Neutrophil (primary cell): ENCODE data around the gene DNAH10.

Experiments used
- H3K27ac ChIP-seq: fragments of 200-600 bp; sonication (generic); 2 replicates; pipeline ENCODE4 v1.5.1; 2016; ENCODE audit warnings: mild to moderate bottlenecking, moderate library complexity
- H3K27me3 ChIP-seq: fragments of 200-600 bp; sonication (generic); 2 replicates; pipeline ENCODE4 v1.6.0; 2016; ENCODE audit warnings: mild to moderate bottlenecking
- H3K36me3 ChIP-seq: fragments of 200-600 bp; sonication (generic); 2 replicates; pipeline ENCODE4 v1.5.1; 2017
- H3K4me1 ChIP-seq, 2 experiments: fragments of 200-600 bp in 1 of 2; sonication (generic) in 1 of 2; 1 replicate in 1 of 2; 2 replicates in 1 of 2; pipeline versions ENCODE4 v1.5.1 to v1.6.1; 2013 to 2016; ENCODE audit warnings: low read depth in 1 of 2, low read length in 1 of 2, mild to moderate bottlenecking in 1 of 2, moderate library complexity in 1 of 2; ENCODE audit not compliant: control insufficient read depth in 1 of 2, insufficient read depth in 1 of 2
- H3K4me3 ChIP-seq, 2 experiments: fragments of 200-600 bp in 1 of 2; sonication (generic) in 1 of 2; 1 replicate in 1 of 2; 2 replicates in 1 of 2; pipeline ENCODE4 v1.5.1; 2013 to 2016; ENCODE audit warnings: low read depth in 1 of 2, low read length in 1 of 2, mild to moderate bottlenecking in 1 of 2, moderate library complexity in 1 of 2
- H3K9me3 ChIP-seq: fragments of 200-600 bp; sonication (generic); 2 replicates; pipeline ENCODE4 v1.5.1; 2016
- TF ChIP-seq, protein P1 (sequence below): fragments of 200-600 bp; sonication (generic); IDR thresholded peaks from 2 replicates; pipeline ENCODE4 v1.5.1; 2016; ENCODE audit warnings: antibody characterized with exemption

The DNAH10 gene

DNA sequence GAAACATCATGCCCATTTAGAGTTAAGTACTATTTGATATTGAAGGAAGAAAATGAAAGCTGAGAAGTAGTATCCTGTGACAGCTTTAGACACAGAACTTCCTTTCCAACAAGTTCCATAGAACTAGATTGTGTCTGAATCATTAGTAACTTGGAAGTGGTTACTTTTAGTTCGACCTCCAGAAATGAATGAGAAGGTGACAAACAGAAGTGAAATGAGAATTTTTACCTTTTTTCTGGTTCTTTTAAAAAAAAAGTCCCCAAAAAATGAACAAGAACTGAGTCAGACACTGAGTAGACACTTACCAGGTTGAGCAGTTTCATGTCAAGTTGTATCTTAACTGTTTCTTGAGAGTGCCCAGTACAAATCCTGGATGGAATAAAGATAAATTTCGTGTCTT, 46.9 kb upstream of the DNAH10 start:
- peaks cover 8% of the 10 kb centered on the region for H3K27me3 ChIP-seq
- peaks cover 20 to 27% of the 10 kb centered on the region in 2 experiments for H3K4me1 ChIP-seq
- no peak overlapping the region for H3K4me3 ChIP-seq
- no peaks in the 10 kb centered on the region for H3K9me3 ChIP-seq
- TF ChIP-seq, protein P1, sequence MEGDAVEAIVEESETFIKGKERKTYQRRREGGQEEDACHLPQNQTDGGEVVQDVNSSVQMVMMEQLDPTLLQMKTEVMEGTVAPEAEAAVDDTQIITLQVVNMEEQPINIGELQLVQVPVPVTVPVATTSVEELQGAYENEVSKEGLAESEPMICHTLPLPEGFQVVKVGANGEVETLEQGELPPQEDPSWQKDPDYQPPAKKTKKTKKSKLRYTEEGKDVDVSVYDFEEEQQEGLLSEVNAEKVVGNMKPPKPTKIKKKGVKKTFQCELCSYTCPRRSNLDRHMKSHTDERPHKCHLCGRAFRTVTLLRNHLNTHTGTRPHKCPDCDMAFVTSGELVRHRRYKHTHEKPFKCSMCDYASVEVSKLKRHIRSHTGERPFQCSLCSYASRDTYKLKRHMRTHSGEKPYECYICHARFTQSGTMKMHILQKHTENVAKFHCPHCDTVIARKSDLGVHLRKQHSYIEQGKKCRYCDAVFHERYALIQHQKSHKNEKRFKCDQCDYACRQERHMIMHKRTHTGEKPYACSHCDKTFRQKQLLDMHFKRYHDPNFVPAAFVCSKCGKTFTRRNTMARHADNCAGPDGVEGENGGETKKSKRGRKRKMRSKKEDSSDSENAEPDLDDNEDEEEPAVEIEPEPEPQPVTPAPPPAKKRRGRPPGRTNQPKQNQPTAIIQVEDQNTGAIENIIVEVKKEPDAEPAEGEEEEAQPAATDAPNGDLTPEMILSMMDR = no peak
- no peak overlapping the region for H3K27ac ChIP-seq
- H3K36me3 ChIP-seq = peaks cover 4% of the 10 kb centered on the region

GRCh38 chr12:123717350-123717749, 44.8 kb upstream of the DNAH10 start:
- H3K9me3 ChIP-seq = no peaks in the 10 kb centered on the region
- TF ChIP-seq, protein P1 = no peak

GRCh38 chr12:123720141-123720814, 41.8 kb upstream of the DNAH10 start:
- TF ChIP-seq, protein P1 = no peak
- no peak overlapping the region for H3K27ac ChIP-seq
- H3K27me3 ChIP-seq = no peaks in the 10 kb centered on the region
- H3K9me3 ChIP-seq = no peaks in the 10 kb centered on the region
- no peaks in the 10 kb centered on the region for H3K4me1 ChIP-seq
- peaks cover 31% of the 10 kb centered on the region for H3K36me3 ChIP-seq
- no peak overlapping the region for H3K4me3 ChIP-seq

More at GRCh38 chr12:123717350-123717749, 44.8 kb upstream of the DNAH10 start:
- Histone ChIP-seq H3K27me3 (peaks cover 8% of the 10 kb centered on the region), H3K36me3 (peaks cover 18% of the 10 kb centered on the region), H3K4me3 (no peak overlapping the region), H3K27ac (no peak overlapping the region), H3K4me1 (peaks cover 14 to 20% of the 10 kb centered on the region in 2 experiments)

DNA sequence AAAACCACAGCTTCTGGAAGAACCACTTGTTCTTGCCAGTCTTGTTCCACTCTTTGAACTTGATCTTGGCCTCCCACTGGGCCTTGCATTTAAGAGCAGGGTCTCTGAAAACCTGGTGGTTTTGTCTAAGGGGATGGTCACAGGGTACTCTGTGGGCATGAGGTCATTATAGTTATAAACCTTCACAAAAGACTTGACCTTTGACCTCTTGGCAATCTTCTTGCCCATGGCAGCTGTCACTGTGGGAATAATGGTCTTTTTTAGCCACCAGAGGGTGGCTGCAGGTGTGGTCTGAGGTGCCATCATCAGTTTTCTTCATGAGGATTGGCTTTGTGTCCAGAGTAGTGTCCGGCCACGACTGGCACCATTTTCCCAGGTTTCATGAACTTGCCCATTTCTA, 40.9 kb upstream of the DNAH10 start:
- no peaks in the 10 kb centered on the region for H3K27me3 ChIP-seq
- TF ChIP-seq, protein P1 = no peak
- no peak overlapping the region for H3K27ac ChIP-seq
- H3K4me3 ChIP-seq = no peak overlapping the region
- no peaks in the 10 kb centered on the region for H3K9me3 ChIP-seq
- no peaks in the 10 kb centered on the region for H3K4me1 ChIP-seq
- H3K36me3 ChIP-seq = peaks cover 40% of the 10 kb centered on the region

- peaks cover 50% of the 10 kb centered on the region for H3K36me3 ChIP-seq
- TF ChIP-seq, protein P1 = no peak
Measured at GRCh38 chr12:123723011-123723410, 39.1 kb upstream of the DNAH10 start.

More at GRCh38 chr12:123723011-123723410, 39.1 kb upstream of the DNAH10 start:
- Histone ChIP-seq H3K27ac (no peak overlapping the region), H3K4me1 (no peaks in the 10 kb centered on the region), H3K4me3 (no peak overlapping the region), H3K9me3 (no peaks in the 10 kb centered on the region), H3K27me3 (no peaks in the 10 kb centered on the region)
